HG02970 (cell line): Measurements from ENCODE around the gene ELL2.
A peak's percentile ranks its signal among the peaks of the same experiment; 100 is the strongest.
"Not testable (repeated sequence)": the region's sequence is repeated elsewhere in the genome, so short reads cannot be mapped to it uniquely, and the experiment has no call there.

Source experiments
- ATAC-seq: cut with Tn5 transposase; IDR thresholded peaks from one replicate; pipeline ENCODE4 v1.9.1; 2021; ENCODE audit warnings: mild to moderate bottlenecking, moderate library complexity, moderate number of reproducible peaks; ENCODE audit not compliant: unreplicated experiment, low FRiP score

ELL2 gene

GRCh38 chr5:95935553-95936100 is 26.0 kb downstream of the ELL2 start:
- ATAC-seq: no peak

GRCh38 chr5:95934207-95934804 is 27.3 kb downstream of the ELL2 start:
- no peak for ATAC-seq

- no peak for ATAC-seq
Observed at GRCh38 chr5:95932941-95933340, 28.7 kb downstream of the ELL2 start.

- no peak for ATAC-seq
Observed at GRCh38 chr5:95931079-95931833, 30.4 kb downstream of the ELL2 start.

- no peak for ATAC-seq
Observed at GRCh38 chr5:95930141-95930930, 31.3 kb downstream of the ELL2 start.

GRCh38 chr5:95928724-95929253 is 32.9 kb downstream of the ELL2 start:
- ATAC-seq: no peak

- peak; percentile 51 for ATAC-seq
Observed at GRCh38 chr5:95927927-95928723, 33.5 kb downstream of the ELL2 start.

GRCh38 chr5:95927300-95927699 is 34.4 kb downstream of the ELL2 start:
- not testable (repeated sequence) for ATAC-seq

- ATAC-seq: no peak
Observed at GRCh38 chr5:95925939-95926338, 35.7 kb downstream of the ELL2 start.

- no peak for ATAC-seq
Observed at GRCh38 chr5:95925378-95925744, 36.3 kb downstream of the ELL2 start.

GRCh38 chr5:95924720-95925377 is 36.8 kb downstream of the ELL2 start:
- ATAC-seq: no peak

GRCh38 chr5:95923918-95924544 is 37.6 kb downstream of the ELL2 start:
- ATAC-seq: no peak

- no peak for ATAC-seq
Observed at GRCh38 chr5:95922798-95923197, 38.9 kb downstream of the ELL2 start.

- ATAC-seq: no peak
Observed at GRCh38 chr5:95921501-95921900, 40.1 kb downstream of the ELL2 start.

GRCh38 chr5:95920822-95921221 is 40.8 kb downstream of the ELL2 start:
- no peak for ATAC-seq

- ATAC-seq: no peak
Observed at GRCh38 chr5:95919658-95920057, 42.0 kb downstream of the ELL2 start.

GRCh38 chr5:95918421-95919006 is 43.1 kb downstream of the ELL2 start:
- no peak for ATAC-seq

- ATAC-seq: no peak
Observed at GRCh38 chr5:95917207-95917606, 44.4 kb downstream of the ELL2 start.

- no peak for ATAC-seq
Observed at GRCh38 chr5:95916687-95917085, 45.0 kb downstream of the ELL2 start.
